ENCODE data around the gene PYCR2.
A peak's percentile ranks its signal among the peaks of the same experiment; 100 is the strongest.

DNA sequence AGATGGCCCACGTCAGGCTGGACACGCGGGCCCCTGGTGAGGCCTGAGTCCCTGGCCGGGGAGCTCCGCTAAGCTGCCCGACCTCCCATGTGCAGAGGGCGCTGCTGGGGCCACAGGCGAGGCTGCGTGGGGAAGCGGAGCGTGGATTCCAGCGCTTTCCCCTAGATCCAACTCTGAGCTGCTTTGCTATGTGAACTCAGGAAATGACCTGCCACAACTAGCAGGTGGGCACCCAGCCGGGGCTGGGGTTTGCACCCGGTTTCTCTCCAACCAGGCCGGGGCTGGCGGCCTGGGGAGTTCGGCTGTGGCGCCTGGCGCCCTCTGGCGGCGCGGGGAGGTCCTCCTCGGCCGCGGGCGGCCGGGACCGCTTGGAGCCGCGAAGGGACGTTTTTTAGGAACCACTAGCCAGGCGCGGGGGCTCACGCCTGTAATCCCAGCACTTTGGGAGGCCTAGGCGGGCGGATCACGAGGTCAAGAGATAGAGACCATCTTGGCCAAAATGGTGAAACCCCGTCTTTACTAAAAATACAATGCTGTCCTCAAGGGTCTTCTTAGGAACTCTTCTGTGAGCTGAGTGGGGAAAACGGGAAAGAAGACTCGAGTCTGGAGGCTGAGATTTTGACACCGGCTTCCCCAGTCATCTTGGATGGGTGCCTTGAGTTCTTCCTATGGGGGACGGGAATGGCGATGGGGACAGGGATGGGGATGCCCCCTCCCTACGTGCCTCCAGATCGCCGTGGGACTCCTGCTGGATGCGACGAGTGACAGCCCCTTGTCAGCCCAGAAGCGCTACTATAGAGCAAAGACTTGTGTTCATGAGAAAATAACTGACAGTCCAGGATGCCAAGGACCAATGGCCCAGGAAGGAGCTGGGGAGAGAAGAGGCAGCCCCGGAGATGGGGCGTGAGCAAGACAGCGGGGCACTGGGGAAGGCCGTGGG lies 12.6 kb downstream of the PYCR2 start:
- TF ChIP-seq POLR2AphosphoS5 (IDR thresholded peaks at IDR 0.05): no peak
- TF ChIP-seq, protein P1, sequence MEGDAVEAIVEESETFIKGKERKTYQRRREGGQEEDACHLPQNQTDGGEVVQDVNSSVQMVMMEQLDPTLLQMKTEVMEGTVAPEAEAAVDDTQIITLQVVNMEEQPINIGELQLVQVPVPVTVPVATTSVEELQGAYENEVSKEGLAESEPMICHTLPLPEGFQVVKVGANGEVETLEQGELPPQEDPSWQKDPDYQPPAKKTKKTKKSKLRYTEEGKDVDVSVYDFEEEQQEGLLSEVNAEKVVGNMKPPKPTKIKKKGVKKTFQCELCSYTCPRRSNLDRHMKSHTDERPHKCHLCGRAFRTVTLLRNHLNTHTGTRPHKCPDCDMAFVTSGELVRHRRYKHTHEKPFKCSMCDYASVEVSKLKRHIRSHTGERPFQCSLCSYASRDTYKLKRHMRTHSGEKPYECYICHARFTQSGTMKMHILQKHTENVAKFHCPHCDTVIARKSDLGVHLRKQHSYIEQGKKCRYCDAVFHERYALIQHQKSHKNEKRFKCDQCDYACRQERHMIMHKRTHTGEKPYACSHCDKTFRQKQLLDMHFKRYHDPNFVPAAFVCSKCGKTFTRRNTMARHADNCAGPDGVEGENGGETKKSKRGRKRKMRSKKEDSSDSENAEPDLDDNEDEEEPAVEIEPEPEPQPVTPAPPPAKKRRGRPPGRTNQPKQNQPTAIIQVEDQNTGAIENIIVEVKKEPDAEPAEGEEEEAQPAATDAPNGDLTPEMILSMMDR (IDR thresholded peaks at IDR 0.05): peak; percentile 40 to 87
- TF ChIP-seq POLR2A (IDR thresholded peaks at IDR 0.05): no peak
- TF ChIP-seq EP300 (IDR thresholded peaks at IDR 0.05): no peak

All from suprapubic skin (tissue), 4 donors.